Stimulated activated CD8-positive, alpha-beta memory T cell treated with anti-CD3 and anti-CD28 coated beads, Interleukin-2, amount 100 ng/mL, for 1 hour (primary cell): Measurements from ENCODE around the gene PMF1.
"Not testable (repeated sequence)": the region's sequence is repeated elsewhere in the genome, so short reads cannot be mapped to it uniquely, and the experiment has no call there.

Experiments
- DNase-seq, 2 donors: peaks; one replicate each; pipeline ENCODE4 v3.0.0-alpha.2; 2020; ENCODE audit warnings: low read depth in 2 of 2

PMF1 gene

GRCh38 chr1:156212833-156213643 lies at the start of gene PMF1:
PMF1 (plus strand) TSS chr1:156213007; CDS start chr1:156213016, 9 bp downstream.
- DNase-seq = peak; percentile 88 to 91

- DNase-seq = no peak
These were observed 49.1 kb upstream of the PMF1 start for GRCh38 chr1:156163712-156164111.

- no peak for DNase-seq
These were observed 48.5 kb upstream of the PMF1 start for GRCh38 chr1:156164125-156164831.

GRCh38 chr1:156165083-156165482 lies 47.7 kb upstream of the PMF1 start:
- no peak for DNase-seq

- no peak for DNase-seq
These were observed 45.3 kb upstream of the PMF1 start for GRCh38 chr1:156167536-156167935.

GRCh38 chr1:156172696-156173470 lies 39.9 kb upstream of the PMF1 start:
- DNase-seq = no peak

- no peak for DNase-seq
These were observed 36.1 kb upstream of the PMF1 start for GRCh38 chr1:156176610-156177210.

GRCh38 chr1:156177919-156178654 lies 34.7 kb upstream of the PMF1 start:
- no peak for DNase-seq

GRCh38 chr1:156180471-156180870 lies 32.3 kb upstream of the PMF1 start:
- no peak for DNase-seq

GRCh38 chr1:156181391-156181924 lies 31.3 kb upstream of the PMF1 start:
- DNase-seq = not testable (repeated sequence)

- not testable (repeated sequence) for DNase-seq
These were observed 30.6 kb upstream of the PMF1 start for GRCh38 chr1:156182010-156182779.

- not testable (repeated sequence) for DNase-seq
These were observed 26.2 kb upstream of the PMF1 start for GRCh38 chr1:156186347-156187177.

- not testable (repeated sequence) for DNase-seq
These were observed 22.5 kb upstream of the PMF1 start for GRCh38 chr1:156190265-156190664.

GRCh38 chr1:156191292-156191964 lies 21.4 kb upstream of the PMF1 start:
- DNase-seq = no peak

- DNase-seq = no peak
These were observed 19.7 kb upstream of the PMF1 start for GRCh38 chr1:156193208-156193487.

GRCh38 chr1:156193488-156194299 lies 19.1 kb upstream of the PMF1 start, which contains the start of gene SLC25A44:
SLC25A44 (plus strand) TSS chr1:156194104; CDS start chr1:156199848, 5,744 bp downstream.
- DNase-seq = peak; percentile 89 to 94

- DNase-seq = no peak
These were observed 18.5 kb upstream of the PMF1 start for GRCh38 chr1:156194300-156194652.

- no peak for DNase-seq
These were observed 17.0 kb upstream of the PMF1 start for GRCh38 chr1:156195853-156196252.
